ENCODE data around the gene BUD31.

GRCh38 chr7:99438573-99439480, 30.1 kb downstream of the BUD31 start, which contains the start of the genes CPSF4 and PTCD1:
- TF ChIP-seq CTCF (IDR thresholded peaks at IDR 0.05; ENCODE audit: insufficient read depth, low read depth, low read length) (no peak), EZH2 (IDR thresholded peaks at IDR 0.05; ENCODE audit: insufficient read depth, low read length) (no peak)

Measured in astrocyte (in vitro differentiated cells and primary cell).